ENCODE data around the gene PRDM4.
"Not testable (repeated sequence)": the region's sequence is repeated elsewhere in the genome, so short reads cannot be mapped to it uniquely, and the experiment has no call there.

PRDM4 gene

GRCh38 chr12:107774349-107775029 is 13.6 kb upstream of the PRDM4 start, which contains the start of gene ASCL4:
TSS of gene ASCL4 (plus strand) at chr12:107774704. CDS start at chr12:107775219, 515 bp downstream.
- no peak for DNase-seq (ENCODE audit: low read depth, low spot score)

GRCh38 chr12:107767466-107767865 is 6.5 kb upstream of the PRDM4 start:
- DNase-seq (ENCODE audit: low read depth, low spot score), result no peak

- DNase-seq (ENCODE audit: low read depth, low spot score), result no peak
Observed at GRCh38 chr12:107765316-107765715, 4.4 kb upstream of the PRDM4 start.

GRCh38 chr12:107764626-107765025 is 3.7 kb upstream of the PRDM4 start:
- no peak for DNase-seq (ENCODE audit: low read depth, low spot score)

- DNase-seq (ENCODE audit: low read depth, low spot score), result no peak
Observed at GRCh38 chr12:107762874-107763273, 1.9 kb upstream of the PRDM4 start.

- DNase-seq (ENCODE audit: low read depth, low spot score), result no peak
Observed at GRCh38 chr12:107761502-107761904, 566 bp upstream of the PRDM4 start.

GRCh38 chr12:107760207-107760808 is 629 bp downstream of the PRDM4 start:
- peak; percentile 45 for DNase-seq (ENCODE audit: low read depth, low spot score)

GRCh38 chr12:107759410-107759809 is 1.5 kb downstream of the PRDM4 start:
- DNase-seq (ENCODE audit: low read depth, low spot score), result peak; percentile 85

- DNase-seq (ENCODE audit: low read depth, low spot score), result no peak
Observed at GRCh38 chr12:107749083-107749482, 11.9 kb downstream of the PRDM4 start.

- peak; percentile 51 for DNase-seq (ENCODE audit: low read depth, low spot score)
Observed at GRCh38 chr12:107748472-107748871, 12.5 kb downstream of the PRDM4 start.

GRCh38 chr12:107736914-107737313 is 24.0 kb downstream of the PRDM4 start:
- DNase-seq (ENCODE audit: low read depth, low spot score), result no peak

- DNase-seq (ENCODE audit: low read depth, low spot score), result no peak
Observed at GRCh38 chr12:107735763-107736162, 25.2 kb downstream of the PRDM4 start.

- no peak for DNase-seq (ENCODE audit: low read depth, low spot score)
Observed at GRCh38 chr12:107734139-107734538, 26.8 kb downstream of the PRDM4 start.

GRCh38 chr12:107732365-107732764 is 28.6 kb downstream of the PRDM4 start:
- DNase-seq (ENCODE audit: low read depth, low spot score), result no peak

- no peak for DNase-seq (ENCODE audit: low read depth, low spot score)
Observed at GRCh38 chr12:107731366-107731765, 29.6 kb downstream of the PRDM4 start.

- no peak for DNase-seq (ENCODE audit: low read depth, low spot score)
Observed at GRCh38 chr12:107730618-107731341, 30.2 kb downstream of the PRDM4 start.

- DNase-seq (ENCODE audit: low read depth, low spot score), result not testable (repeated sequence)
Observed at GRCh38 chr12:107727742-107728141, 33.2 kb downstream of the PRDM4 start.

GRCh38 chr12:107727327-107727726 is 33.6 kb downstream of the PRDM4 start:
- DNase-seq (ENCODE audit: low read depth, low spot score), result not testable (repeated sequence)

- DNase-seq (ENCODE audit: low read depth, low spot score), result no peak
Observed at GRCh38 chr12:107718606-107719005, 42.3 kb downstream of the PRDM4 start.

- no peak for DNase-seq (ENCODE audit: low read depth, low spot score)
Observed at GRCh38 chr12:107715780-107716179, 45.2 kb downstream of the PRDM4 start.

GRCh38 chr12:107705522-107705921 is 55.4 kb downstream of the PRDM4 start:
- not testable (repeated sequence) for DNase-seq (ENCODE audit: low read depth, low spot score)

GRCh38 chr12:107704041-107704440 is 56.9 kb downstream of the PRDM4 start:
- DNase-seq (ENCODE audit: low read depth, low spot score), result no peak

GRCh38 chr12:107702106-107702505 is 58.8 kb downstream of the PRDM4 start:
- no peak for DNase-seq (ENCODE audit: low read depth, low spot score)
